ENCODE data around the gene GPRC5A.

The GPRC5A gene

GRCh38 chr12:12918781-12919389 lies 27.5 kb downstream of the GPRC5A start:
- no peaks in the 10 kb centered on the region for H3K79me2 ChIP-seq (ENCODE audit: insufficient read depth, low read length)
- no peak overlapping the region for H3K27ac ChIP-seq (ENCODE audit: low read depth, low read length, poor library complexity, severe bottlenecking)
- no peaks in the 10 kb centered on the region for H3K9me2 ChIP-seq (ENCODE audit: low read depth, low read length)
- no peak overlapping the region for H2AFZ ChIP-seq (ENCODE audit: low read length)
- no peak overlapping the region for H3K4me2 ChIP-seq (ENCODE audit: low read length)
- no peaks in the 10 kb centered on the region for H3K36me3 ChIP-seq (ENCODE audit: insufficient read depth, low read length)
- no peaks in the 10 kb centered on the region for H3K4me1 ChIP-seq (ENCODE audit: insufficient read depth, low read length, severe bottlenecking)
- no peak overlapping the region for H3K9ac ChIP-seq (ENCODE audit: low read length)
- H3K27me3 ChIP-seq (ENCODE audit: insufficient read depth, low read length), result no peaks in the 10 kb centered on the region
- no peak for TF ChIP-seq EZH2 (IDR thresholded peaks at IDR 0.05; ENCODE audit: borderline replicate concordance, low read length)
- TF ChIP-seq CTCF (IDR thresholded peaks at IDR 0.05; ENCODE audit: low read length), result no peak
- no peaks in the 10 kb centered on the region for H4K20me1 ChIP-seq (ENCODE audit: insufficient read depth, low read length)
- H3K4me3 ChIP-seq (ENCODE audit: low read depth, low read length, poor library complexity, severe bottlenecking), result no peak overlapping the region
- H3K9me3 ChIP-seq (ENCODE audit: low read length), result no peaks in the 10 kb centered on the region
- no peaks in the 10 kb centered on the region for H3F3A ChIP-seq (ENCODE audit: insufficient read depth, low read length)

- H3F3A ChIP-seq (ENCODE audit: insufficient read depth, low read length), result no peaks in the 10 kb centered on the region
- no peak overlapping the region for H3K27ac ChIP-seq (ENCODE audit: low read depth, low read length, poor library complexity, severe bottlenecking)
- no peaks in the 10 kb centered on the region for H3K9me3 ChIP-seq (ENCODE audit: low read length)
- H3K9me2 ChIP-seq (ENCODE audit: low read depth, low read length), result no peaks in the 10 kb centered on the region
- H3K4me1 ChIP-seq (ENCODE audit: insufficient read depth, low read length, severe bottlenecking), result no peaks in the 10 kb centered on the region
- no peaks in the 10 kb centered on the region for H3K27me3 ChIP-seq (ENCODE audit: insufficient read depth, low read length)
- no peaks in the 10 kb centered on the region for H3K36me3 ChIP-seq (ENCODE audit: insufficient read depth, low read length)
- no peak overlapping the region for H3K4me3 ChIP-seq (ENCODE audit: low read depth, low read length, poor library complexity, severe bottlenecking)
- no peak overlapping the region for H2AFZ ChIP-seq (ENCODE audit: low read length)
- no peaks in the 10 kb centered on the region for H4K20me1 ChIP-seq (ENCODE audit: insufficient read depth, low read length)
- no peaks in the 10 kb centered on the region for H3K79me2 ChIP-seq (ENCODE audit: insufficient read depth, low read length)
- no peak for TF ChIP-seq EZH2 (IDR thresholded peaks at IDR 0.05; ENCODE audit: borderline replicate concordance, low read length)
- no peak for TF ChIP-seq CTCF (IDR thresholded peaks at IDR 0.05; ENCODE audit: low read length)
- H3K4me2 ChIP-seq (ENCODE audit: low read length), result no peak overlapping the region
- no peak overlapping the region for H3K9ac ChIP-seq (ENCODE audit: low read length)
Observed at GRCh38 chr12:12919666-12920435, 28.5 kb downstream of the GPRC5A start.

- Histone ChIP-seq H3K9me2 (ENCODE audit: low read depth, low read length) (no peaks in the 10 kb centered on the region), H2AFZ (ENCODE audit: low read length) (no peak overlapping the region), H3K36me3 (ENCODE audit: insufficient read depth, low read length) (no peaks in the 10 kb centered on the region), H3K4me2 (ENCODE audit: low read length) (no peak overlapping the region), H3K27ac (ENCODE audit: low read depth, low read length, poor library complexity, severe bottlenecking) (no peak overlapping the region), H3K4me1 (ENCODE audit: insufficient read depth, low read length, severe bottlenecking) (no peaks in the 10 kb centered on the region), H3F3A (ENCODE audit: insufficient read depth, low read length) (no peaks in the 10 kb centered on the region), H3K4me3 (ENCODE audit: low read depth, low read length, poor library complexity, severe bottlenecking) (no peak overlapping the region), H4K20me1 (ENCODE audit: insufficient read depth, low read length) (no peaks in the 10 kb centered on the region), H3K79me2 (ENCODE audit: insufficient read depth, low read length) (no peaks in the 10 kb centered on the region), H3K9me3 (ENCODE audit: low read length) (no peaks in the 10 kb centered on the region), H3K9ac (ENCODE audit: low read length) (no peak overlapping the region), H3K27me3 (ENCODE audit: insufficient read depth, low read length) (no peaks in the 10 kb centered on the region)
- no peak for TF ChIP-seq EZH2 (IDR thresholded peaks at IDR 0.05; ENCODE audit: borderline replicate concordance, low read length)
Observed at GRCh38 chr12:12922191-12922616, 30.8 kb downstream of the GPRC5A start.

Data from OCI-LY1 (cell line).